Activated naive CD4-positive, alpha-beta T cell treated with anti-CD3 and anti-CD28 coated beads, Interleukin-2, amount 50 U/mL, for 72 hours (primary cell): ENCODE data around the gene MRPL58. TPM values are rescaled to one million over a fixed set of nuclear protein-coding genes. Genes with fewer than 3 reads are reported as not detected.

Source experiments
- ATAC-seq, 2 donors: fragments of 150-1000 bp; cut with Tn5 transposase; 2 replicates each; pipeline ENCODE4 v1.10.0; 2021; ENCODE audit warnings: mild to moderate bottlenecking in 2 of 2, moderate library complexity in 2 of 2
- DNase-seq, 2 donors: peaks; one replicate each; pipeline ENCODE4 v3.0.0; 2021 to 2022; ENCODE audit warnings: low spot score in 2 of 2
- H3K27ac Mint-ChIP-seq, 2 donors: one replicate each; pipeline ENCODE4 v1.8.0; 2022; ENCODE audit warnings: mild to moderate bottlenecking in 2 of 2, mixed read lengths in 2 of 2
- H3K36me3 Mint-ChIP-seq, 2 donors: one replicate each; pipeline ENCODE4 v1.8.0; 2022; ENCODE audit warnings: mixed read lengths in 2 of 2
- H3K9me3 Mint-ChIP-seq, 2 donors: one replicate each; pipeline ENCODE4 v1.8.0; 2022; ENCODE audit warnings: mixed read lengths in 2 of 2
- total RNA-seq, 2 donors: library from RNA; stranded (reverse); gene quantifications; one replicate each; pipeline ENCODE4 v1.2.3, GENCODE V29; 2022

MRPL58 gene
- total RNA-seq, 2 donors from 2014 or later: 29.8 to 48.1 TPM

DNA sequence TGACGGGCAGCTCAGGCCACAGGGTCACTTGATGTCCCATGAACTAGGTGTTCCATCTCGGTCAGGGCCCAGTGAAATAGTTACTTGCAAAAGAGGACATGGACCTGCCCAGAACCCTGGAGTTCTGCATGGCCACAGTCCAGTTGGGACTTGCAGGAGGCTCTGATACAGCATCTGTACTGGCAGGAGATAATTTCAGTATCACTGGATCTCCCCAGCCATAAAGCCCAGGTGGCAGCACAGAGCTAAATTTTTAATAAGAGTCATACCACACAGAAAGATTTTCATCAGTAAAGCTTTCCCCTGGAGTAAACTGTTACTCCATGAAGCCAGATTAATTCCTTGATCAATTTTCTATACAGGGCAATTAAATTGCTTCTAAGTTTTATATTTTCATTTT is 57.3 kb downstream of the MRPL58 start:
- Mint-ChIP-seq H3K36me3 (no peaks in the 10 kb centered on the region), H3K27ac (no peak overlapping the region), H3K9me3 (no peaks in the 10 kb centered on the region)
- DNase-seq: no peak
- ATAC-seq: no peak

Other genes starting within 250 kb of the MRPL58 start
- 10 to 100 TPM; 38.2 to 57.2 TPM for gene NAT9, start 236.3 kb upstream of the MRPL58 start, total RNA-seq
- under 1 TPM in 1 of 2 donors, not detected in 1; 0.87 TPM for gene GRIN2C, start 152.8 kb upstream of the MRPL58 start, total RNA-seq
- 10 to 100 TPM; 30.9 to 96.3 TPM for gene FDXR, start 139.7 kb upstream of the MRPL58 start, total RNA-seq
- gene FADS6, start 119.0 kb upstream of the MRPL58 start, total RNA-seq: not detected
- gene USH1G, start 89.4 kb upstream of the MRPL58 start, total RNA-seq: not detected
- gene OTOP2, start 88.4 kb upstream of the MRPL58 start, total RNA-seq: not detected
- gene OTOP3, start 76.8 kb upstream of the MRPL58 start, total RNA-seq: not detected
- gene HID1, start 39.9 kb upstream of the MRPL58 start, total RNA-seq: 1 to 10 TPM; 1.6 to 2.8 TPM
- gene CDR2L, start 25.0 kb upstream of the MRPL58 start, total RNA-seq: 1 to 10 TPM; 1.5 TPM
- gene ATP5PD, start 34.3 kb downstream of the MRPL58 start, total RNA-seq: 100 to 1,000 TPM; 193 to 218 TPM
- 10 to 100 TPM; 17.4 to 19.4 TPM for gene KCTD2, start 34.6 kb downstream of the MRPL58 start, total RNA-seq
- 10 to 100 TPM in 1 of 2 donors, 1 to 10 TPM in 1; 6.0 to 10.9 TPM for gene SLC16A5, start 75.3 kb downstream of the MRPL58 start, total RNA-seq
- gene ARMC7, start 97.3 kb downstream of the MRPL58 start, total RNA-seq: 1 to 10 TPM; 7.0 to 9.9 TPM
- gene NT5C, start 119.1 kb downstream of the MRPL58 start, total RNA-seq: 10 to 100 TPM; 51.7 to 52.8 TPM
- 100 to 1,000 TPM; 216 to 232 TPM for gene JPT1, start 141.8 kb downstream of the MRPL58 start, total RNA-seq
- gene SUMO2, start 170.3 kb downstream of the MRPL58 start, total RNA-seq: 100 to 1,000 TPM; 557 to 621 TPM
- 100 to 1,000 TPM; 108 to 146 TPM for gene NUP85, start 193.0 kb downstream of the MRPL58 start, total RNA-seq
- gene GGA3, start 248.9 kb downstream of the MRPL58 start, total RNA-seq: 10 to 100 TPM; 74.9 to 79.0 TPM
- 10 to 100 TPM; 72.3 to 80.5 TPM for gene MRPS7, start 249.2 kb downstream of the MRPL58 start, total RNA-seq